PFSK-1 (cell line): Measurements from ENCODE around the gene SLC9A4.

Experiments
- SIN3A ChIP-seq: IDR thresholded peaks from 2 replicates; pipeline ENCODE4 v1.6.1; 2012; ENCODE audit warnings: mild to moderate bottlenecking, low read length, moderate library complexity, borderline replicate concordance; ENCODE audit not compliant: insufficient read depth
- TF ChIP-seq, protein P1 (sequence below), 2 experiments: IDR thresholded peaks; 2 replicates each; pipeline versions ENCODE4 v1.6.1 to v1.8.0; 2011 to 2012; ENCODE audit warnings: low read depth in 2 of 2, low read length in 2 of 2, control low read depth in 1 of 2, inconsistent platforms in 1 of 2, mild to moderate bottlenecking in 1 of 2, moderate library complexity in 1 of 2; ENCODE audit not compliant: insufficient read depth in 1 of 2

- TF ChIP-seq, protein P1, sequence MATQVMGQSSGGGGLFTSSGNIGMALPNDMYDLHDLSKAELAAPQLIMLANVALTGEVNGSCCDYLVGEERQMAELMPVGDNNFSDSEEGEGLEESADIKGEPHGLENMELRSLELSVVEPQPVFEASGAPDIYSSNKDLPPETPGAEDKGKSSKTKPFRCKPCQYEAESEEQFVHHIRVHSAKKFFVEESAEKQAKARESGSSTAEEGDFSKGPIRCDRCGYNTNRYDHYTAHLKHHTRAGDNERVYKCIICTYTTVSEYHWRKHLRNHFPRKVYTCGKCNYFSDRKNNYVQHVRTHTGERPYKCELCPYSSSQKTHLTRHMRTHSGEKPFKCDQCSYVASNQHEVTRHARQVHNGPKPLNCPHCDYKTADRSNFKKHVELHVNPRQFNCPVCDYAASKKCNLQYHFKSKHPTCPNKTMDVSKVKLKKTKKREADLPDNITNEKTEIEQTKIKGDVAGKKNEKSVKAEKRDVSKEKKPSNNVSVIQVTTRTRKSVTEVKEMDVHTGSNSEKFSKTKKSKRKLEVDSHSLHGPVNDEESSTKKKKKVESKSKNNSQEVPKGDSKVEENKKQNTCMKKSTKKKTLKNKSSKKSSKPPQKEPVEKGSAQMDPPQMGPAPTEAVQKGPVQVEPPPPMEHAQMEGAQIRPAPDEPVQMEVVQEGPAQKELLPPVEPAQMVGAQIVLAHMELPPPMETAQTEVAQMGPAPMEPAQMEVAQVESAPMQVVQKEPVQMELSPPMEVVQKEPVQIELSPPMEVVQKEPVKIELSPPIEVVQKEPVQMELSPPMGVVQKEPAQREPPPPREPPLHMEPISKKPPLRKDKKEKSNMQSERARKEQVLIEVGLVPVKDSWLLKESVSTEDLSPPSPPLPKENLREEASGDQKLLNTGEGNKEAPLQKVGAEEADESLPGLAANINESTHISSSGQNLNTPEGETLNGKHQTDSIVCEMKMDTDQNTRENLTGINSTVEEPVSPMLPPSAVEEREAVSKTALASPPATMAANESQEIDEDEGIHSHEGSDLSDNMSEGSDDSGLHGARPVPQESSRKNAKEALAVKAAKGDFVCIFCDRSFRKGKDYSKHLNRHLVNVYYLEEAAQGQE (IDR thresholded peaks at IDR 0.05; ENCODE audit: insufficient read depth in 1 of 2, low read depth in 2 of 2, low read length in 2 of 2) = no peak
- TF ChIP-seq SIN3A = no peak
Measured at GRCh38 chr2:102470168-102470567, 2.9 kb upstream of the SLC9A4 start.
